Left lung (tissue), 10 donors: ENCODE data around the gene NTM. TPM values are rescaled to one million over a fixed set of nuclear protein-coding genes. Genes with fewer than 3 reads are reported as not detected.

Experiments
- ATAC-seq: fragments of 200-7000 bp; cut with Tn5 transposase; one replicate; pipeline ENCODE4 v1.9.1; 2020; ENCODE audit warnings: moderate library complexity
- DNase-seq, 4 donors: peaks; one replicate each; pipeline ENCODE4 v3.0.0-alpha.2; 2013 to 2020
- H3K27ac ChIP-seq, 2 donors: fragments of 200-600 bp; sonication (generic) in 1 of 2; one replicate each; pipeline versions ENCODE4 v1.5.0 to v1.8.0; 2020 to 2021
- H3K27me3 ChIP-seq, 2 donors: fragments of 200-600 bp; sonication (generic) in 1 of 2; one replicate each; pipeline versions ENCODE4 v1.5.0 to v1.8.0; 2020 to 2021
- H3K36me3 ChIP-seq, 2 donors: fragments of 200-600 bp; sonication (generic) in 1 of 2; one replicate each; pipeline versions ENCODE4 v1.5.0 to v1.8.0; 2020 to 2021
- H3K4me1 ChIP-seq, 2 donors: fragments of 200-600 bp; one replicate each; pipeline ENCODE4 v1.8.0; 2021
- H3K4me3 ChIP-seq, 2 donors: fragments of 200-600 bp; sonication (generic) in 1 of 2; one replicate each; pipeline versions ENCODE4 v1.5.0 to v1.8.0; 2020 to 2021; ENCODE audit warnings: mild to moderate bottlenecking in 1 of 2
- H3K9me3 ChIP-seq, 2 donors: fragments of 200-600 bp; sonication (generic) in 1 of 2; one replicate each; pipeline versions ENCODE4 v1.5.0 to v1.8.0; 2020 to 2021
- CTCF ChIP-seq, 2 donors: fragments of 200-600 bp; sonication (generic) in 1 of 2; IDR thresholded peaks; one replicate each; pipeline versions ENCODE4 v1.5.0 to v1.8.0; 2021; ENCODE audit warnings: antibody characterized with exemption in 2 of 2
- intact Hi-C, 2 donors: fragments of 100-400 bp; cut with DNase I; formaldehyde crosslinking; loops; one replicate each; pipeline versions ENCODE4 v1.11.2 to v1.14.2; 2022
- polyA plus RNA-seq, 6 donors: library from polyadenylated mRNA; unstranded; fragments of 120-200 nt; gene quantifications; one replicate each; pipeline ENCODE4 v1.2.1, GENCODE V29; 2013; ENCODE audit not compliant: insufficient read length in 6 of 6
- total RNA-seq, 2 donors: library from RNA; stranded (reverse); fragmentation: NEBNext Ultra II Directional; extraction: Animal tissue kit (Norgen Biotek cat#: 25700); gene quantifications; one replicate each; pipeline ENCODE4 v1.2.1, GENCODE V29; 2021
- donor health status: DM: no; HTN: yes; CAD: no.
- donor health status: DM: no; HTN: no; CAD: no.

The NTM gene
- total and polyA plus RNA-seq, 8 donors: 9.5 to 31.0 (median 21.1) TPM

- Histone ChIP-seq H3K4me1 (no peaks in the 10 kb centered on the region), H3K9me3 (no peaks in the 10 kb centered on the region), H3K36me3 (no peaks in the 10 kb centered on the region), H3K27ac (no peak overlapping the region), H3K4me3 (no peak overlapping the region), H3K27me3 (no peaks in the 10 kb centered on the region)
- no peak for ATAC-seq
- no peak for TF ChIP-seq CTCF (IDR thresholded peaks at IDR 0.05)
- no peak for DNase-seq
- intact Hi-C loops: no loop called here
Measured at GRCh38 chr11:132226522-132226921, 856.1 kb downstream of the NTM start.

GRCh38 chr11:132228746-132229325, 858.4 kb downstream of the NTM start:
- TF ChIP-seq CTCF (IDR thresholded peaks at IDR 0.05): no peak
- DNase-seq: no peak
- H3K27me3 ChIP-seq: no peaks in the 10 kb centered on the region
- no peak overlapping the region for H3K4me3 ChIP-seq
- intact Hi-C loops: no loop called here
- H3K36me3 ChIP-seq: no peaks in the 10 kb centered on the region
- no peak overlapping the region for H3K27ac ChIP-seq
- no peak for ATAC-seq
- no peaks in the 10 kb centered on the region for H3K4me1 ChIP-seq
- no peaks in the 10 kb centered on the region for H3K9me3 ChIP-seq

GRCh38 chr11:132231656-132232347, 861.4 kb downstream of the NTM start:
- Histone ChIP-seq H3K36me3 (no peaks in the 10 kb centered on the region), H3K27me3 (no peaks in the 10 kb centered on the region), H3K4me3 (no peak overlapping the region), H3K9me3 (no peaks in the 10 kb centered on the region), H3K27ac (no peak overlapping the region), H3K4me1 (no peaks in the 10 kb centered on the region)
- intact Hi-C loops: no loop called here
- TF ChIP-seq CTCF (IDR thresholded peaks at IDR 0.05): no peak
- ATAC-seq (no peak), DNase-seq (no peak)

- Histone ChIP-seq H3K36me3 (no peaks in the 10 kb centered on the region), H3K4me3 (no peak overlapping the region), H3K27ac (no peak overlapping the region), H3K27me3 (no peaks in the 10 kb centered on the region), H3K9me3 (no peaks in the 10 kb centered on the region), H3K4me1 (no peaks in the 10 kb centered on the region)
- no peak for DNase-seq
- no peak for ATAC-seq
- intact Hi-C loops: no loop called here
- TF ChIP-seq CTCF (IDR thresholded peaks at IDR 0.05): no peak
Measured at GRCh38 chr11:132234878-132235277, 864.5 kb downstream of the NTM start.

GRCh38 chr11:132237781-132238180, 867.4 kb downstream of the NTM start:
- intact Hi-C loops: no loop called here
- no peaks in the 10 kb centered on the region for H3K4me1 ChIP-seq
- H3K4me3 ChIP-seq: no peak overlapping the region
- ATAC-seq (no peak), DNase-seq (no peak)
- no peaks in the 10 kb centered on the region for H3K36me3 ChIP-seq
- H3K27me3 ChIP-seq: no peaks in the 10 kb centered on the region
- no peak for TF ChIP-seq CTCF (IDR thresholded peaks at IDR 0.05)
- no peak overlapping the region for H3K27ac ChIP-seq
- no peaks in the 10 kb centered on the region for H3K9me3 ChIP-seq
